NCI-H146 treated with DMSO at 0.1 percent for 48 hours (cell line): ENCODE measurements around the gene DNMT1.

ENCODE experiments used
- DNase-seq: peaks from one replicate; lab custom pipeline; 2025; ENCODE audit not compliant: unreplicated experiment; lab: John Stamatoyannopoulos, UW

Gene DNMT1

GRCh38 chr19:10100163-10100785 lies 94.5 kb downstream of the DNMT1 start:
- no peak for DNase-seq

DNA sequence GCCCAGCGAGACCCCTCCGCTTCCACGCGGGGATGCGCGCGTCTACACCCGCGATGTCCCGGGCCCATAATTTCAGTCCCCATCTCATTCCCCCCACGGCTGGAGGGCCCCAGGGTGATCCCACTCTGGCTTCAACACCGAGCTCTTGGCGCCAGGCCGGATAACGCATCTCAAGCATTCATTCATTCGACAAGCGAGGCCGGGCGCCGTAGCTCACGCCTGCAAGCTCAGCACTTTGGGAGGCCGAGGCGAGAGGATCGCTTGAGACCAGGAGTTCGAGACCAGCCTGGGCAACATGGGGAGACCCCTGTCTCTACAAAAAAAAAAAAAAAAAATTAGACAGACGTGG lies 98.2 kb downstream of the DNMT1 start:
- DNase-seq = no peak

- DNase-seq = peak; percentile 61
Observed at GRCh38 chr19:10095948-10096614, 98.7 kb downstream of the DNMT1 start.

- DNase-seq = no peak
Observed at GRCh38 chr19:10095622-10095947, 99.2 kb downstream of the DNMT1 start.

GRCh38 chr19:10093295-10094186 lies 101.2 kb downstream of the DNMT1 start:
- DNase-seq = no peak

DNA sequence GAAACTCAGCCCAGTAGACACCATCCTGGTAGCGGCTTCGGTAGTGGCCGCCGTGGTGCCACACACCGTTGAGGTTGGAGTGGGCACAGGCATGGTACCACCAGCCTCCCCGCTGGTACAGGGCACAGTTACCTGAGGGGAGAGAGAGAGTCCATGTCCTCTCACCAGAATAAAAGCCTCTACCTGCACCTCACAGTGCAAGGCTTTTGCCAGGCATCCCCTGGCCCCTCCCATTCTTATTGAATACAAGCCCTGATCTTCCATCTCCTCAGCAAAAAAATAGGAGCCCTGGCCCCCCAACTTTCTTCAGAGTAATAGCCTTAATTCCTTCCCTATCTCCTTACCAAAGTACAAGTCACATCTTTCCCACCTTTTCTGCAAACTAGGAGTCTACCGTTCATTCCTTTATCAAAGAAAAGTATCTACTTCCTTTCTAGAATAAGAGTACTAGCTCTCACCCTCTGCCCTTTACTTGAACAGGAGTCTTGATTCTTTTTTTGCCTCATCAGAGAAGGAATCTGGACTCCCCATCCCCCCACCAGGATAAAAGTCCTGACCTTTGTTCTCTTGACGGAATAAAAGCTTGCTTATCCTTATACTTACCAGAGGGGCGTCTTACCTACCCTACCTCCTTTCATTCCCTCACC lies 102.0 kb downstream of the DNMT1 start:
- DNase-seq = no peak

DNA sequence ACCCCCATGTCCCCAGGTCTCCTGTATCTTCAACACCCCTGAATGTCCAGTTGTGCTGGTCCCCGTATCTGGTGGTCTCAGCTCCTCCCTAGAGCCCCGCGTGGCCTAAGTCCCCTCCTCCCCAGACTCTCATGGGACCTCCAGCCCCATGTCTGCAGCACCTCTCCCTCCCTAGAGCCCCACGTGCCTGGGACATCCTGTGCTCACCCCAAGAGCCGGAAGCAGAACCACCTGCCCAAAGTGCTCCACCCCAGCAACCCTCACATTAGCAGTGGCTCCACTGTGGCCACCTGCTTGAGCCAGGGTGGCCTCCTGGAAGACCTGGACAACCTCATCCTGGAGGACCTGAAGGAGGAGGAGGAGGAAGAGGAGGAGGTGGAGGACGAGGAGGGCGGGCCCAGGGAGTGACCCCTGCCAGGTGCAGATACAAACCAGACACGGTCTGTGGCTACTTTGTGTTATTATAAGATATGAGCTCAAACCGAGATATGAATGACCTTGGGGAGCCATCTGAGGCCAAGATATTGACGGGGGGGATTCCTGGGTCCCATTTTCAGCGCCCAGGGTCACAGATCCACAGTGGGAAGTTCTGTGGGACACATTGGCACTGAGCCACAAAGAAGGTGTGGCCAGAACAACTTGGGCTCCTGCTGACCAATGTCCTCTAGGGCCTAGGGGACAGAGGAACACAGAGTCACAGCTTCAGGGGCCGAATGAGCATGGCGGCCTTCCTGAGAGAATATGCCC lies 102.7 kb downstream of the DNMT1 start:
- DNase-seq = no peak

DNA sequence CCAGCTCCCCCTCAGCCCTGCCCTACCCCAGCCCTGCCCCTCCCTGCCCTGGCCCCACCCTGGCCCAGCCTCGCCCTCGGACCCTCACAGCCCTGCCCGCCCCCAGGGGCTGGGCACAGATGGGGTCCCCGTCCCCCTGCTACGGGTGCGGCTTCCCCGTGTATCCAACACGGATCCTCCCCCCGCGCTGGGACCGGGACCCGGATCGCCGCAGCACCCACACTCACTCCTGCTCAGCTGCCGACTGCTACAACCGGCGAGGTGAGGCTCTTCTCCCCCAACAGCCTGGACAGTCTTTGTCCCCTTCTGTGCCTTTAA lies 103.4 kb downstream of the DNMT1 start:
- DNase-seq = no peak

DNA sequence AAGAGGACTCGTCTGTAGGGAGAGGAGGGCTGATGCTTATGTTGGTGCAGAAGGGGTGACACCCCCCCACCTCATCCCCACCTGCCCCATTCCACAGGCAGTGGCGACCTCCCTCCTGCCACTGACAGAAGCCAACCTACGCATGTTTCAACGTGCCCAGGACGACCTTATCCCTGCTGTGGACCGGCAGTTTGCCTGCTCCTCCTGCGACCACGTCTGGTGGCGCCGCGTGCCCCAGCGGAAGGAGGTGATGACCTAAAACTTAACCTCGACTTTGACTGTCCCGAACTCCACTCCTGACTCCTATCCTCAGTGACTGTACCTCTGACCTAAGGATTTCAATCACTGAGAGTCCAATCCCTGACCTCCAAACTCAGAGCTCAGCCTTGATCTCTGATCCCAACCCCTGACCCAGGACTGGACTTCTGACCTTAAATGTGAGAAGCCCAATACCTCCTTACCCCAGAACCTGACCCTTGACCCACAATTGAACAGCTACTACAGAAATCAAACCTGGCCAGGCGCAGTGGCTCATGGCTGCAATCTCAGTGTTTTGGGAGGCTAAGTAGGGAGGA lies 104.9 kb downstream of the DNMT1 start:
- DNase-seq = no peak

- DNase-seq = no peak
Observed at GRCh38 chr19:10088949-10089554, 105.7 kb downstream of the DNMT1 start.

DNA sequence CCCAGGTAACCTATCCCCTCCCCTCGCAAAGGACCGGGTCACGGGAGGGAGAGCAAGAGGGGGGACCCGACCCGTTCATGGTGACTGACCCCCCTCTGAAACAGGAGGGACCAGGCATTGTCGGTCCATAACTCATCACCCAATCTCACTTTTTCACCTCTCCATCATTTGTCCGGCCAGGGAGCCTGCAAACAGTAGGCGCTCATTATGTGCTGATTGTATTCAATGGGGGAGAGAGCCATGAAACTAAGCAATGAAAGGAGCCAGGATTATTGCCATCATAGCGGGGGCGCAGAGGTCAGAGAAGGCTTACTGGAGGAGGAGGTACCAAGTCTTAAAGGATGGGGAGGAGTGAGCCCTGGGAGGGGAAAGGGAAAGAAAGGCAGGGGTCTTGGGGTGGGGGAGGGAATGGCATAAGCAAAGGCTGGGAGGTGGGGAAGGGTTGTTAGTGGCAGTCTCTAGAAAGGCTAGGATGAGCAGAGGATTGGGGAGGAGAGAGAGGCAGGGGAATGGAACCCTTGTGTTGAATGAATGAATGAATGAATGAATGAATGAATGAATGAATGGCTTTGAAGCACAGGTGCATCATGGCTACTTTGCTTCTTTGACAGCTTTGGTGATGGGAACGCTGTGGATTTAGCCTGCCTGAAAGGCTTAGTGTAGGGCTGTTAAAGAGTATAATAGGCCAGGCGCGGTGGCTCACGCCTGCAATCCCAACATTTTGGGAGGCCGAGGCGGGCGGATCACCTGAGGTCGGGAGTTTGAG lies 107.3 kb downstream of the DNMT1 start:
- DNase-seq = no peak

DNA sequence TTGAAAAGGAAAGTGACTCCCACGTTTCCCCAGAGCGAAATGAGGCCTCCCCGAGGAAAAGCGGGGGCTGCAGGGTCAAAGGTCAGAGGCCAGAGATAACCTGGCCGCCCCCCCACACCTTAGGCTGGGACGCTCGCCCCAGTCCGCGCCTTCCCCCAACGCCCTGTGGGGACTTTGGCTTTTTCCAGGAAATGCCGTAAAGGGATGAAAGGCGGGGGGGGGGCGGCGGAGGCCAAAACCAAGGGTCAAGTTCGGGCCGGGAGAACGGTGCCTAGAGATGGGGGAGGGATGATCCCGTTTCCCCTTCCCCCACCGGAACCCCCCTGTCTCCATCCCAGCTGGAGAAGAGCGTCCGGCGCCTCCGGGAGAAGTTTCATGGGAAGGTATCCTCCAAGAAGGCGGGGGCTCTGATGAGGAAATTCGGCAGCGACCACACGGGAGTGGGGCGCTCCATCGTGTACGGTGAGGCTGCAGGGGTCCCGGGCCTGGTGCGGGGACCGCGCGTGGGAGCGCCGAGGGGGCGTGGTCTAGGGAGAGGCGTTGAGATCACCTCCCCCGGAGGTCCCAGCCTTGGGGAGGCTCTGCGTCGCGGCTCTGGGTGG lies 108.1 kb downstream of the DNMT1 start:
- DNase-seq = no peak

DNA sequence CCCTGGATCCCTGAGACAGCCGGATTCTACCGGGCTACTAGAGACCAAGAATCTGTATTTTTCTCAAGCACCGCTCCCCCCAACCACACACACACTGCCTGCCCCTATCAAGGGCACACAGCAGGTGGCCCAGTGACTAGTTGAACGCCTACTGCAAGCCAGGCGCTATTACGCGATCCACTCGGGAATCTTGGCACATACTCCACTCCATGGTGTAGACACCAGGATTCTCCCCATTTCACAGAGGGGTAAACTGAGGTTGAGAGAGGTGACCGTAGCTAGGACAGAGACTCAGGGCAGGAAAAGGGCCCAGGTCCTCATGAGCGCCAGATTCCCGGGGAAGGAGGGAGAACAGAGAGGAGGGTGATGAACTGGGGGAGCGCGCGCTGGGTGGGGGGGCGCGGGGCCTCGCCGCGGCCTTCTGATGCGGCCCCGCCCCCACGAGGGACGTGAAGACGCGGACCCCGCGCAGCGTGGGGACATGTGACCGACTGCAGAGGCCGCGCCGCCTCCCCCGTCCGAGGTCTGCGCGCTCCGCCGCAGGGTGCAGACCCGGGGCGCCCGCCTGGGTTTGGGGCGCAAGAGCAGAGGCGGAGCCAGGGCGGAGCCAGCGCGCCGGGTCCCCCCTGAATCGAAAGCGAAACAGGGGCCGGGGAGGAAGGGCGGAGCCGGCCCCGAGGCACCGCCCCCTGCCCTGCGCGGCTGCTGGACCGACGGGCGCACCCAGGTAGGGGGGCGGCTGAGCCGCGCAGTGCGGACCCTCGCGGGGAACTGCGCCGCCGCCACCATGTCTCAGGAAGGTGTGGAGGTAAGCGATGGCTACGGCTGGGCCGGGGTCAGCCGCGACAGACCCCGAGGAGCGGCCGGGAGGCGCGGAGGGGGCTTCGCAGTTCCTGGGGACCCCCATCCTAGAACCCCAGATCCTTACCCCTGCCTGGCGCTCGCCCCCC lies 108.8 kb downstream of the DNMT1 start, which contains the start of gene SHFL:
SHFL (plus strand) TSS at position 677 of the 950 bp plus-strand sequence; CDS start at position 788, 111 bp downstream.
- no peak for DNase-seq

- DNase-seq = no peak
Observed at GRCh38 chr19:10084803-10085202, 110.0 kb downstream of the DNMT1 start.

DNA sequence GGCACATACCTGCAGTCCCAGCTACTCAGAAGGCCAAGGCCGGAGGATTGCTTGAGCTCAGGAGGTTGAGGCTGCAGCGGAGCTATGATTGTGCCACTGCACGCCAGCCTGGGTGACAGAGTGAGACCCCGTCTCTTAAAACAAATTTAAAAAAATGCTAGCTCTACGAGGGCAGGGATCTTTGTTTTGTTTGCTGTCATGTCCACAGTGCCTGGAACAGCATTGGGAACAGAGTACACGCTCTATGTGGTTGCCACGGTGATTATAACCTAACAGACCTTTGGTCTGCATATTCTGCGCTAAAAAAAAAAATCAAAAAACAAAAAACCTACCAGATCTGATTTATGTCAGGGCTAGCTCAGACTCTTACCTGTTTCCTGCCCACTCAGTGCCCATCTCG lies 110.8 kb downstream of the DNMT1 start:
- no peak for DNase-seq
